ENCODE results near the gene ZDHHC22.

ZDHHC22 gene

DNA sequence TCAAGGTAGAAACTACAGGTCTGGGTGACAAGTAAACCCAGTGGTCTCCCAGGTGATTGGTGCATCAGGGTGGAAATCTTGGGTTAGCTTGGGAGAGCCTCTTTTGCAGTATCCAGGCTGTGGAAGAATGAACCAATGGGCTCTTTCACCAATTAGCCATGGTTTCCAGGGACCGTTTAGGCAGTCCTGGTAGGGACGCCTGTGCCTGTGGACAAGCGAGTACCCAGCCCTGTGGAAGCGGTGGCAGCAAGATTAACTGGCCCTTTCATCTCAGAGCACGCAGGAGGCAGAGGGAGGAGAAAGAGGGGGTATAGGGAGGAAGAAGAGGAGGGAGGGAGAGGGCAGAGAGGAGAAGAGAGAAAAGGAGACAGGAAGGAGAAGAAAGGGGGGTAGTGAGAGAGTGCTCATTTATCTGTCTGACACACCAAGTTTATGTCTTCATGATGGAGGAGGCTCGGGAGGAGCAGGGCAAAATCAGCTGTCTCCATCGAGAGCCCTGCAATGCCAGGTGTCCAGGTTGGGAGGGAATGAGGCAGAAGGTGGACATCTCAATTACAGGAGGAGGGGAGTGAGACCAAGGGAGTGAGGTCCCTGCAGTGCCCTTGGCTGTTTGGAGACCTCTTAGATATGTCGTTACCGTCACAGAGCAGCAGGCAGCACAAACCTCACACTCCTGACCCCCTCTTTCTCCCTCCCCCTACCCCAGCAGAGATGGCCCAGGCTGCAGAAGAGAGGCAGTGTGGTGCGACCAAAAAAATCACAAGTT lies 4.6 kb upstream of the ZDHHC22 start:
- Mint-ChIP-seq H3K4me3 (no peak overlapping the region), H3K27ac (no peak overlapping the region), H3K27me3 (peaks cover 49 to 70% of the 10 kb centered on the region in 2 donors), H3K36me3 (no peaks in the 10 kb centered on the region), H3K9me3 (no peaks in the 10 kb centered on the region), H3K4me1 (peaks cover 6 to 12% of the 10 kb centered on the region in 2 donors)
- DNase-seq (no peak), ATAC-seq (replicated peaks) (no peak)

DNA sequence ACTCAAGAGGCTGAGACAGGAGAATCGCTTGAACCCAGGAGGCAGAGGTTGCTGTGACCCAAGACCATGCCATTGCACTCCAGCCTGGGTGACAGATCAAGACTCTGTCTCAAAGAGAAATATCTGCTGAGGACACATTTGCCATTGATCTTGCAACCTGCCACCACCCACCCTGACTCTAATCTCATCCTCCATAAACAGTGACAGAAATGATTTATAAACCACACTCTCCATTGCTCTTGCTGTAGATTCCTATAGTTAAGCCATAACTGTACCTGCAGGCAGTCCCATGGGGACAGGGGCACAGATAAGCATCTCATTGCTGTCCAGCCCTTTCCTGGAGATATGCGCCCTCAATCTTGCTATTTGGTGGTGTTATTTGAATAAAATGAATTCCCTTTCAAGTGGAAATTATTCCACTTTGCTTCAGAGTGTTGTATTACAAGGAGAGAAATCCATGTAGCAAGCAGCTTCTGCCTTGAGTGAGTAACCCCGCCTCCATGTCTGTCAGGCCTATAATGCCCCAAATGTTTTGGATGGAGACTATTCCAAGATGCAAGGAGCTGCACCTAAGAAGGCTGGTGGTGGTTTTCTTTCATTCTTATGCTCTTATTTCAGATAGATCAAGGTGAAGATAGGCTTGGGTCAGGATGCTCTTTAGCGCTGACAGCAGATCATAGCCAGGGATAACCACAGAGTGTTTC lies 3.0 kb upstream of the ZDHHC22 start:
- Mint-ChIP-seq H3K9me3 (no peaks in the 10 kb centered on the region), H3K27me3 (peaks cover 61 to 82% of the 10 kb centered on the region in 2 donors), H3K4me1 (peaks cover 14 to 25% of the 10 kb centered on the region in 2 donors), H3K27ac (no peak overlapping the region), H3K4me3 (no peak overlapping the region), H3K36me3 (no peaks in the 10 kb centered on the region)
- DNase-seq, result no peak
- no peak for ATAC-seq (replicated peaks)

DNA sequence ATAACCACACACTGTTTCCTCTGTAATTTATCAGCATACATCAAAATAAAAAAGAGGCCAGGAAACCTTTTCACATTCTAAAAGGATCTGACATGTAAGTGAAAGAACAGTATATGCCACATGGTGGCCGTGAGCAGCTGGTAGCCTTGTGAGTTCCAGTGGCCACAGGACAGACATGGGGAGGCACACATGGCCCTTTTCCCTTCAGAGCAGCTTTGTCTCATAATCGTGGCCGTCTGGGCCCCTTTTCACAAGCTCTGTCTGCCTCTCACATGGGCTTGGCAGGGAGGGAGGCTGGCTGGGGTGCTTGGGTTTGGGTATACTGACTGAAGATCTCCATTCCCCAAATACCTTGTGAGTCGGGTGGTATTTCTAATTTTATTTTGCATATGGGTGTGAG lies 1.5 kb upstream of the ZDHHC22 start:
- Mint-ChIP-seq H3K4me3 (no peak overlapping the region), H3K27me3 (peaks cover 64 to 83% of the 10 kb centered on the region in 2 donors), H3K9me3 (no peaks in the 10 kb centered on the region), H3K27ac (no peak overlapping the region), H3K4me1 (peaks cover 23 to 36% of the 10 kb centered on the region in 2 donors), H3K36me3 (peaks cover 0 to 3% of the 10 kb centered on the region in 2 donors)
- ATAC-seq (replicated peaks), result no peak
- no peak for DNase-seq

DNA sequence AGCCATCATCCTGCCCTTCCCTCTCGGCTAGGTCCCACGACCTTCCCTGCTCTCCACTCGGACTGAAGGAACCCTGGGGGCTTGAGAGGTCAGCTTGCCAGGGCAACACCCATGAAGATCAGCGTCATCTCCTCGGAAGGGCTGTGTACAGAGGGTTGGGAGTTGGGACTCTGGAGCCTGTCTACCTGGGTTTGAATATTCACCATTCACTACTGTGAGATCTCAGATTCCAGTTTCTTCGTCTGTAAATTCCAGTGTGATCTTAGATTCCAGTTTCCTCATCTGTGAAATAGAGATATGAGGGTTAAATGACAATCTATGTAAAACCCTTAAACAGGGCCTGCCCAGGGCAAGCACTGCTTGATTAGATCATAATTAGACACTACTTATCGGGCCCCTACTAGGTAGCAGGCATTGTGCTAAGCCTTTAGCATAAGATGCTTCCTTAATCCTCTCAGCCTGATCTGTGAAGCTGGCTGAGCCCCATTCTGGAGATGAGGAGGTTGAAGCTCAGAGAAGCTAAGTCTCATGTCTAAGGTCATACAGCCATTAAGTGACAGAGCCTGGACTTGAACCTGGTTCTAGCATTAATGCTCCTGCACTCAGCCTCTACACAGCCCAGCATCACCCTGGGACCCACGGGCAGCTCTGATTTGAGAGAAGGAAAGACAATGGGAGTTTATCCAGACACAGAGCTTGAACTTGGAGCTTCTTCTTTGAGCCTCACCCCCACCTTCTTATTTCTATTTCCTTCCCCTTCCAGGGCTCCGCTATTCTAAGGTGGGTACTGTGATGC lies 612 bp upstream of the ZDHHC22 start:
- peak overlapping the region; percentile 58 to 73 for H3K4me3 Mint-ChIP-seq

DNA sequence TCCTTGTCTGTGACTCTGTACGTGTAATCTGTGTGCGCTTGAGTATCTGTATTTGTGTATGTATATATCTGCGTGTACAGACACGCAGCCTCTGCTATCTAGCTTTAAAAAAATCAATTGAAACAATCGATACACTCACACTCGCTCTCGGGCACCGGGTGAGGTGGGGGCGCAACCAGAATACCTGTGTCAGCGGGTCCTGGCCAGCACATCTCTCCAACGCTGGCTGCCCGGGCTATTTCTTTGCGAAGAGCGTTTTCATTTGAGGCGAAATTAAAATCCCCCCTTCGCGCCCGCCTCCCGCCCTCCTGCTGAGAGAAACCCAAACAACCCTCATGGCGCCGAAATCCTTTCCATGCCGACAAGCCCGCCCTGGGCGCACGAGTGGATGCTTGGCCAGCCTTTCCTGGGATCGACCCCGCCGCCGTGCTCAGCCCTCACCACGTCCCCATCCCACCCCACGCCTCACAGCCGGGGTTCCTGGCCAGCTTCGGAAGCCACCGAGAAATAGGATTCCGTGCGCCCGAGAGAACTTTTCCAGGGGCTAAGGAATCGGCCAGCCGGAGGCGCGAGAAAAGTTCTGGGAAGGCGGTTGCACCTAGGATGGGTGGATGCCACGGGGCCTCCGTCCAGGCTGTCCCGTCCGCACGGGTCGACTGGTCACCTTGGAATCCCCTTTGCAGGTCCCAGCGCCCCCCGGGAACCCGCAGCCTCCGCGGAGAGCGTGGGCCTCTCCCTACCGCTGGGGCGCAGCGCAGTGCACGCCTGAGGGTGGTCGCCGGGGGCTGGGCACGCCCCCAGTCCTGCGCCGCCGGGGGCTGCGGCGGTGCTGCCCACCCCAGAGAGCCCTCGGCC lies 1.0 kb downstream of the ZDHHC22 start:
- ATAC-seq (replicated peaks), result no peak
- H3K27ac Mint-ChIP-seq, result peak overlapping the region; percentile 71

More for the DNA sequence above, 612 bp upstream of the ZDHHC22 start:
- ATAC-seq (replicated peaks), result no peak
- peaks cover 70 to 87% of the 10 kb centered on the region in 2 donors for H3K27me3 Mint-ChIP-seq
- no peak overlapping the region for H3K27ac Mint-ChIP-seq
- H3K4me1 Mint-ChIP-seq, result peaks cover 23 to 36% of the 10 kb centered on the region in 2 donors
- DNase-seq, result no peak
- no peaks in the 10 kb centered on the region for H3K9me3 Mint-ChIP-seq
- H3K36me3 Mint-ChIP-seq, result peaks cover 0 to 3% of the 10 kb centered on the region in 2 donors

DNA sequence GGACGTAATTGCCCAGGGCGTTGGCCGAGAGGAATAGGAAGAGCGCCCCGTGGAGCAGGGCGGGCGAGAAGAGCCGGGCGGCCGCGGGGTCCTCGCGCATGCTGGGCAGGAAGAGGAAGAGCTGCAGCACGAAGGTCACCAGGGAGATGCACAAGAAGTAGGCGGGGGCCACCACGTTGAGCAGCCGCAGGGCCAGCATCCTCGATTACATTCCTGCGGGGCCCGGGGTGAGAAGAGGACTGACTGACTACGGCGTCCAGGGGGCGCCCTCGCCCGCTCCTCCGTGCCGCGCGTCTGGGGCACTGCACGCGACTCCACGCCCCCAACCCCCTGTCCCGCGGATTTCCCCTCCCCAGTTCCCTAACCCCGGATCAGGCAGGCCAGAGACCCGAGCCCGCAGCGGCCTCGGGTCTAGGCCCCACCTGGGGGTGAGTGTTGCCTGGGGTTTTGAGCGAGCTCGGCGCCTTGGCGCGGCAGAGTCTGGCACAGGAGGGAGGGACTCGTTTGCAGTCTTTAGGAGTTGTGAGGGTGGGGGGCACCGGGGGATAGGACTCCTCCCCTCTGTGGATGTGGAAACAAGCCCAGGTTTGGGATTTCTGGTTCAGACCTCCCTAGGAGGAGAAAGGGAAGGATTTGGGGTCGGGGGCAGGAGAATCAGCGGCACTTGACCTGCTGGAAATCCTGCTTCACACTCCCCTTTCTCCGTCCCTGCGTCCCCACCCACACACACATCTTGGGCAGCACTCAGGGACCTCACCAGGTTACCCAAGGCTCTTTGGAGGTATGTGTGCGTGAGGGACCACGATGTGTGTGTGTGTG lies 1.8 kb downstream of the ZDHHC22 start:
- Mint-ChIP-seq H3K4me3 (peak overlapping the region; percentile 67 to 73), H3K9me3 (no peaks in the 10 kb centered on the region), H3K36me3 (peaks cover 0 to 3% of the 10 kb centered on the region in 2 donors), H3K4me1 (peaks cover 23 to 36% of the 10 kb centered on the region in 2 donors), H3K27me3 (peaks cover 77 to 89% of the 10 kb centered on the region in 2 donors), H3K27ac (peak overlapping the region; percentile 67)
- ATAC-seq (replicated peaks) (peak; percentile 81 to 85), DNase-seq (no peak)

More for the DNA sequence above, 1.0 kb downstream of the ZDHHC22 start:
- Mint-ChIP-seq H3K9me3 (no peaks in the 10 kb centered on the region), H3K27me3 (peaks cover 73 to 86% of the 10 kb centered on the region in 2 donors), H3K36me3 (peaks cover 0 to 3% of the 10 kb centered on the region in 2 donors), H3K4me3 (peak overlapping the region; percentile 67 to 73), H3K4me1 (peaks cover 23 to 36% of the 10 kb centered on the region in 2 donors)
- DNase-seq, result no peak

DNA sequence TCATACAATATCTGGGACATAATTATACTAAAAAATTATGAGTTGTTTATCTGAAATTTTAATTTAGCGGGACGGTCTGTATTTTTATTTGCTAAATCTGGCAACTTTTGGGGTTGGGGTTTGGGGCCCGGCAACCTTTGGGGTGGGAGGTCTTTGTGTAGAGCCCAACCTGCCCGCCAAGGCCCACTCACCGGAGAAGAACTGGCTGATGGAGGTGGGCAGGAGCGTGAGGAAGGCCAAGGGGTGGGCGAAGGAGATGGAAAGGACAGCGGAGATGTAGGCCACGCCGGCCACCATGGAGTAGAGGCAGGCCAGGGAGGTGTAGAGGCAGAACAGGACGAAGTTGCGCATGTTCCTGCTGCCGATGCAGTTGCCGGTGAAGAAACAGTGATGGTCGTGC lies 2.6 kb downstream of the ZDHHC22 start:
- DNase-seq (no peak), ATAC-seq (replicated peaks) (no peak)
- Mint-ChIP-seq H3K36me3 (peaks cover 0 to 3% of the 10 kb centered on the region in 2 donors), H3K4me3 (peak overlapping the region; percentile 67 to 73), H3K4me1 (peaks cover 23 to 37% of the 10 kb centered on the region in 2 donors), H3K27ac (no peak overlapping the region), H3K27me3 (peaks cover 77 to 89% of the 10 kb centered on the region in 2 donors), H3K9me3 (no peaks in the 10 kb centered on the region)

DNA sequence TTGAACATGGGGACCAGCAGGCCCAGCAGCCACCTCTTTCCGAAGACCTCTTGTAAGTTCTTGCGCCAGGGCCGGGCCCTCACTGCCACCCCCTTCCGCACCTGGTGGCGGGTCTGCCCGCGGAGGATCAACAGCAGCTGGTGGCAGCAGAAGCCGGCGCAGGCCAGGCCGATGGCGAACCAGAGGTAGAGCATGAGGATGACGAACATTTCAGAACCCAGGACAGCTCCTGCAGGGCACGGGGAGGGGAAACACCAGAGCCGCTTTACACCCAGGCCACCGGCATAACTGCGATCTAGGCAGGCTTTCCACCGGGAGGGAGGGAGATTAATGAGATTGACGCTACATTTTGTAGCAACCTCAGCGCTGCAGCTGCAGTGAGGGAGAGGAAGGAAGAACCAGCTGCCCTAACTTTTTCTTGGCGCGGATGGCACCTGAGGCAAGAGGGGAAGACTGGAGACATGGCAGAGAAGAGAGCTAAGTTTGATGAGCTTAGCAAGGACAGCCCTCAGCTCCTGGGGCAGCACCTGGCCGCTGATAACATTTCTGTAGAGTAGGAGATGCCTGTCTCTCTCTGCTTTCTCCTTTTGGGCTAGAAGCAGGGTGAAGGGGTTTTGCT lies 7.8 kb downstream of the ZDHHC22 start:
- Mint-ChIP-seq H3K9me3 (peaks cover 0 to 2% of the 10 kb centered on the region in 2 donors), H3K4me1 (peaks cover 12 to 14% of the 10 kb centered on the region in 2 donors), H3K4me3 (no peak overlapping the region), H3K27me3 (peaks cover 76 to 85% of the 10 kb centered on the region in 2 donors), H3K27ac (no peak overlapping the region), H3K36me3 (peaks cover 0 to 3% of the 10 kb centered on the region in 2 donors)
- DNase-seq, result peak; percentile 56
- ATAC-seq (replicated peaks), result peak; percentile 92 to 97

DNA sequence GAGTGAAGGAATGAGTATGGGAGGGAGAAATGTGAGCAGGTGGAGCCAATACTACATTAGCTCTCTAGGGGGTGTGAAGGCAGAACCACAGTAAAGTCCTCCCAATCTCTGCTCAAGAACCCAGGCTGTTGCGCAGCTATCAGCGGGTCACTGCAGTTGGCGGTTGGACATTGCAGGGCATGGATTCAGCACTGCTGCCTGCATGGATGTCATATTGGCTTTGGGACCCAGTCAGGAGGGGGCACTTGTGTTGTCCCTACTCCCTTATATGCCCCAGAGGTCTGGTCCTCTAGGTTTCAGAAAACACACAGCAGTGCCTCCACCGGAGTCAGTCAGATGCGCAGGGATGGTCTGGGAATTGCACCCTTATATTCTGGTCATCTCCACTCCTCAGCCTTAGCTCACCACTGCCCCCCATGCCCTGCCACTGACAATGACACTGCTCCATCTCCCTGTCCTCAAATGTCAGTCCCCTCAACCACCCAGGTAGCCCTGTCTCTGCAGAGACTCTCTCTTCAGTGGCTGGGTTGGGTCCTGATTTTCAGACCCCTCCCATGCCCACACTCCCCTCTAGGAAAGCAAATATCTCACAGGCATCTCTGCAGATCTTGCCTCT lies 9.6 kb downstream of the ZDHHC22 start:
- H3K27me3 Mint-ChIP-seq, result peaks cover 75 to 85% of the 10 kb centered on the region in 2 donors

DNA sequence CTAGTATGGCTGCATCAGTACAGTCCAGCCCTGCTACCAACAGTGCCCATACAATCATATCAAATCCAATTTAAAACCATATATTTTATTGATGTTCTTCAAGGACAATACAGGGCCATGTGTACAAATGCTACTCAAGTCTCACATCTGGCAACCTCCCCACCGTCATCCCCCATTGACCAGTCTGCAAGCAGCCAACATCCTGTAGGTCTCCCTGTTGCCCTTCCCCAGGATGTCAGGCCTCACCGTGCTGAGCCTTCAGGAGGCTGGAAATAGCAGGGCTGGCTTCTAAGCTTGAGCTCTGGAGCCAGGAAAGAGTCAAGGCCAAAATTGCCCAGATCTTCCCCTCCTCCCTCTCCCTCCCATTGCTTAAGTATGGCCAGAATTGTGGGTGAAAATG lies 10.4 kb downstream of the ZDHHC22 start:
- Mint-ChIP-seq H3K4me3 (no peak overlapping the region), H3K9me3 (peaks cover 0 to 2% of the 10 kb centered on the region in 2 donors), H3K27me3 (peaks cover 67 to 79% of the 10 kb centered on the region in 2 donors), H3K4me1 (peaks cover 9 to 11% of the 10 kb centered on the region in 2 donors), H3K36me3 (no peaks in the 10 kb centered on the region), H3K27ac (no peak overlapping the region)
- no peak for ATAC-seq (replicated peaks)
- DNase-seq, result no peak

More for the DNA sequence above, 9.6 kb downstream of the ZDHHC22 start:
- Mint-ChIP-seq H3K27ac (no peak overlapping the region), H3K4me1 (peaks cover 9 to 10% of the 10 kb centered on the region in 2 donors), H3K36me3 (no peaks in the 10 kb centered on the region), H3K9me3 (peaks cover 0 to 2% of the 10 kb centered on the region in 2 donors), H3K4me3 (no peak overlapping the region)
- no peak for ATAC-seq (replicated peaks)
- DNase-seq, result no peak

DNA sequence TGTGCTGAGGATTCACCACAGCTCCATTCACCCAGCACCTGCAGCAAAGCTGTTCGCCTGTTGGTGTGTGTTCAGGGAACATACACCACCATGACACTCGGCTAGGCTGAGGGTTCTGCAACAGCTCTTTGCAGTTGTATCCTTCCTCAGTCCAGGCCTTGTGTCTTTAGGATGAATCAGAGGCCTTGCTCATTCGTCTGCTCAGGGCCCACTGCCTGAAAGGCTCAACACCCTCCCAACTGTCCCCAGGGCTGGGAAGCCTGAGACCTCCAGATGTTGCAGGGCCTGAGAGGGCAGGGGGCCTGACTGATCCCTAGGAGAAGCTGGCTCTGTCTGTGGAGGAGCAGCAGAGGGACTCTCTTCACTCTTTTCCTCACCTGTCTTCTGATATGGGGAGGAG lies 11.2 kb downstream of the ZDHHC22 start:
- H3K36me3 Mint-ChIP-seq, result no peaks in the 10 kb centered on the region
- peaks cover 0 to 2% of the 10 kb centered on the region in 2 donors for H3K9me3 Mint-ChIP-seq
- H3K27me3 Mint-ChIP-seq, result peaks cover 63 to 75% of the 10 kb centered on the region in 2 donors
- DNase-seq, result no peak
- no peak overlapping the region for H3K27ac Mint-ChIP-seq
- peaks cover 13 to 20% of the 10 kb centered on the region in 2 donors for H3K4me1 Mint-ChIP-seq
- H3K4me3 Mint-ChIP-seq, result no peak overlapping the region
- ATAC-seq (replicated peaks), result no peak

DNA sequence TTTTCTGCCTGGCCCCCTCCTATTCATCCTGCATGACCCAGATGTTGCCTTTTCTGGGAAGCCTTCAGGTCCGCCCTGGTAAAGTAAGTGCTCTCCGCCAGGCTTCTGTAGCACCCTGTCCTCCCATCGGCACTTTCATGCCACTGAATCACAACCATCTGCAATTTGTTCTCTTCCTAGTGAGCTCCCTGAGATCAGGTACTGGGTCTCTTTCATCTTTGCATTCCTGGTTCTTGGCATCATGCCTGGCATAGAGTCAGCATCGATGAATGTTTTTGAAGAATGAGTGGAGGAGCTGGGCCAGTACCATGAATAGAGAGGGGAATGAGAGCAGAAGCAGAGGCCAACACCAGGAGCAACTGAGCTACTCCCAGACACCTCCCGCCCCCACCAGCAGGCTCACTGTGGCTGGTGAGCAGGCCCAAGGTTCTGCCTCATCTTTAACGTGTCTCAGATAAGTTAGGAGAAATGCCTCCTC lies 13.1 kb downstream of the ZDHHC22 start:
- H3K4me1 Mint-ChIP-seq, result peaks cover 22 to 32% of the 10 kb centered on the region in 2 donors
- no peak overlapping the region for H3K4me3 Mint-ChIP-seq
- H3K9me3 Mint-ChIP-seq, result peaks cover 0 to 2% of the 10 kb centered on the region in 2 donors
- H3K27me3 Mint-ChIP-seq, result peaks cover 44 to 56% of the 10 kb centered on the region in 2 donors
- no peaks in the 10 kb centered on the region for H3K36me3 Mint-ChIP-seq
- no peak for ATAC-seq (replicated peaks)
- H3K27ac Mint-ChIP-seq, result no peak overlapping the region
- no peak for DNase-seq
